H1 (cell line): ENCODE data around the gene HMCES. TPM values are rescaled to one million over a fixed set of nuclear protein-coding genes. Genes with fewer than 3 reads are reported as not detected.

Experiments
- BCL11A ChIP-seq, 2 experiments: IDR thresholded peaks; one replicate each; pipeline ENCODE4 v1.6.1; 2011; ENCODE audit warnings: low read depth in 2 of 2, low read length in 2 of 2, mild to moderate bottlenecking in 2 of 2
- CREB1 ChIP-seq: IDR thresholded peaks from 2 replicates; pipeline ENCODE4 v1.6.1; 2012; ENCODE audit warnings: inconsistent platforms
- EZH2 ChIP-seq: fragments of 200-600 bp; sonication (generic); IDR thresholded peaks from 2 replicates; pipeline ENCODE4 v1.7.1; 2012; ENCODE audit warnings: low read depth, mild to moderate bottlenecking, moderate library complexity, low read length, inconsistent platforms; ENCODE audit not compliant: severe bottlenecking
- PHF8 ChIP-seq: fragments of 200-600 bp; sonication (generic); conservative IDR thresholded peaks from 2 replicates; pipeline ENCODE4 v1.7.1; 2012; ENCODE audit warnings: low read depth, mild to moderate bottlenecking, inconsistent platforms, low read length, moderate library complexity
- RAD21 ChIP-seq, 2 experiments: IDR thresholded peaks in 1 of 2; conservative IDR thresholded peaks in 1 of 2; 2 replicates each; pipeline ENCODE4 v1.6.1; 2011; ENCODE audit warnings: low read depth in 2 of 2, low read length in 2 of 2, improper control_type of control experiment in 1 of 2, inconsistent platforms in 1 of 2, mild to moderate bottlenecking in 1 of 2, moderate library complexity in 1 of 2
- polyA plus RNA-seq, 7 experiments: library from polyadenylated mRNA; depleted of rRNA in 3 of 7; stranded (reverse) in 5 of 7; unstranded in 2 of 7; fragments of >200 nt in 5 of 7; fragments of 200-250 nt in 2 of 7; gene quantifications; 1 replicate in 5 of 7; 2 replicates in 1 of 7; 4 replicates in 1 of 7; pipeline versions ENCODE4 v1.2.1 to v1.2.3, GENCODE V29; 2011 to 2013; ENCODE audit warnings: missing spikeins in 2 of 7, mixed read lengths in 2 of 7
- total RNA-seq: library from RNA; stranded (reverse); fragmentation: NEBNext Ultra II Directional; extraction: Animal tissue kit (Norgen Biotek cat#: 25700); gene quantifications from 2 replicates; pipeline ENCODE4 v1.2.1, GENCODE V29; 2021

Gene HMCES
- total and polyA plus RNA-seq, 2 of the 8 experiments (the other 6 are each of a cell fraction or from before 2014, with no cell fraction given): 27.6 to 49.5 TPM

DNA sequence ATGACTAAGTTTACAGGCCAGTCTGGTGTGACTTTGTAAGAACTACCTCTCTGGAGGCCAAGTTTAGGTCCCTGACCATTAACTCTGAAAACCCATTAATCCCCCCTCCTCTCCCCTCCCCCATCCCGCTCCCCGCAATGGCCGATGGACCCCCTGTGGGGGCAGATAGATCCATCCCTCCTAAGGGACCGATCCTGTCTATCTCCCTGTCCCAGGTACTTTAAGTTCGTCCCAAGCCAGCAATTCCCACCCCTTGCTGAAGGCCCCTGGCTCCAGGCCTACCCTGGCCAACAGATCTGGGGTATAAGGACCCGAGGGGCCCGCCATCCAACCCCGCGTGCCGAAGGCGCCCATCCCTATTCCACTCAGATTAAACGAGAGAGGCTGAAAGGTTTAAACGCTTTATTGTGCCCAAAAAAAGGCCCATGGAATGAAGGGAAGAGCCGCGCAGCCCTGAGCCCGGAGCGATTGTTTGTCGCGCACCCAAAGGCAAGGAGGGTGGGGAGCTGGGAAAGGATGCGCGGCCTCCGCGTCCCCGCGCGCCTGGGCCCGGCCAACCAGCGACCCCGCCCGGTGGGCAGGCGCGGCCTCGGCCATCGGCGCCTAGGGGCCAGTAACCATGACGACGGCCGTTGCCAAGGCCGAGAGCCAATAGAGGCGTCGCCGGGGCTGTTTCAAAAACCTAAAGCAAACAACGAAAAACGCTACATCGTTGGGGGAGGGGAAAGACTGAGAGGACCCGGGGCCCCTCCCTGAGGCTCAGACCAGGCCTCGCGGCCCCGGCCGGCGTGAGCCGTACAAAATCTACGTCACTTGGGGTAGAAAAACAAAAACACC lies 35.9 kb downstream of the HMCES start (continued):
- TF ChIP-seq BCL11A (IDR thresholded peaks at IDR 0.05; ENCODE audit: low read depth in 2 of 2, low read length in 2 of 2) (no peak), EZH2 (no peak), PHF8 (0 out of 2 replicates have a peak, but pooled peaks have one; percentile 62), CREB1 (peak; percentile 31; the same call in 1 of the 2 replicates), RAD21 (IDR thresholded peaks at IDR 0.05 in 1 of 2, conservative IDR thresholded peaks at IDR 0.05 in 1 of 2; ENCODE audit: low read depth in 2 of 2, low read length in 2 of 2) (peak in 1 of 2 experiments; percentile 41; a peak in 2 of 4 replicates)
- TF ChIP-seq, all 59 proteins: peak for 22
